ENCODE results near the gene EFCAB10.

DNA sequence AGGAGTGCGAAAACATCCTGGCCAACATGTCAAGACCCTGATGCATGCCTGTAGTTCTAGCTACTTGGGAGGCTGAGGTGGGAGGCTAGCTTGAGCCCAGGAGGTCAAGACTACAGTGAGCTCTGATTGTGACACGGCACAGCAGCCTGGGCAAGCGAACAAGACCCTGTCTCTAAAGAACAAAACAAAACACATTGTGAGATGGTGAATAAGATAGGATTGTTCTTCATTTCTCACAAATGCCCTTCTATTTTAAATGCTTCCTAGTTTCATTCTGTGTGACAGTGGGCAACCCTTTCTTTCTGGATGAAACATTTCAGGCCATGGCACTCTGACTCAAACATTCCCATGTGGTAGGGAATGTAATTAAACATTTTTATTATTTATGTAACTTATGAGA is 13.5 kb downstream of the EFCAB10 start:
- TF ChIP-seq POLR2AphosphoS5 (IDR thresholded peaks at IDR 0.05; ENCODE audit: low read depth, low read length) (no peak), POLR2A (IDR thresholded peaks at IDR 0.05; ENCODE audit: low read depth, low read length) (no peak), TAF1 (IDR thresholded peaks at IDR 0.05; ENCODE audit: borderline replicate concordance, low read depth, low read length) (no peak)
